NCI-H82 treated with DMSO at 0.1 percent for 48 hours (cell line): ENCODE measurements around the gene XCR1.
"Not testable (repeated sequence)": the region's sequence is repeated elsewhere in the genome, so short reads cannot be mapped to it uniquely, and the experiment has no call there.

Source experiments
- DNase-seq: peaks from one replicate; lab custom pipeline; 2025; ENCODE audit not compliant: unreplicated experiment; lab: John Stamatoyannopoulos, UW

XCR1 gene

DNA sequence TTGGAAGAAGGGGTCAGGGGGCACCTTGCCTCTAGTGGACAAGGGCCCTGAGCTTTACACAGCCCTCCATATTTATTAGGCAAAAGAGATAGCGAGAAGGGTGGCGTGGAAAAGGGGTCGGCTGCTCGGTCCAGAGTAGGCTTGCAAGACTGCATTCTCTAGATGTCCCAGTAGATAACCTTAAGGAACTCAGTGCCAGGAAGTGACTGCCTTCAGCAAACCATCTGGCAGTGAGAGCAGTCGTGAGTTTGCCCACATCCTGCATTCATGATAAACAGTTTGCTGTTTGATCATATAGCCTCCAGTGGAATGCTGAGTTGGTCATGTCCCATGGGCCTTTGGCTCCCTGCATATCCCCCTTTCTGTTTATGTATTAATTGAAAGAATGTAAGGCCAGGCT is 18.9 kb upstream of the XCR1 start:
- DNase-seq, result not testable (repeated sequence)

DNA sequence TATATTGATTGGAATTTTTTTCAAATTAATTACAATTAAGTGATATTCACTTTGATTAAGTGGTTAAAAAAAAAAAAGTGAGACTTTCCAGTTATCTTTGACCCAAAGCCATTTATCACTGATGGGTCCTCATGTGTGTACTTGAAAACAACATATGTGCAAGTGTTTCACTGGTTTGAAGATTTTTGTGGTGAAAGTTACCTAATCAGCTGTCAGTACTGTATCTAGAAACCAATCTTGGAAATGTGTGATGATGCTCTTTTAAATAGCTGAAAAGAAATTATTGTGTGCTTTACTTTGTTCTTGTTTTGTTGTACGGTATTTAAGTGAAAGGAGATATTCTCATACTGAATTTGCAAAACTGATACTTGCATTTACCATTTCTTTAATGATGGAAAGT is 11.6 kb upstream of the XCR1 start:
- DNase-seq, result no peak

DNA sequence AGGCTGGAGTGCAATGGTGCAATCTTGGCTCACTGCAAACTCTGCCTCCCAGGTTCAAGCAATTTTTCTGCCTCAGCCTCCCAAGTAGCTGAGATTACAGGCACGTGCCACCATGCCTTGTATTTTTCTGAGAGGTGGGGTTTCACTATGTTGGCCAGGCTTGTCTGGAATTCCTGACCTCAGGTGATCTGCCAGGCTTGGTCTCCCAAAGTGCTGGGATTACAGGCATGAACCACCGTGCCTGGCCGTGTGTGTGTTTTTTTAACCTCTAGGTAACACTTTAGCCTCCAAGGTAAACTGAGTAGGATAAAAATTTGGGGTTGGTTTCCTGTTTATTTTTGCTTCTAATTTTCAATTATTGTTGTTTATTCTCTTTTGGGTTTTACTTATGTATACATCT is 10.8 kb upstream of the XCR1 start:
- DNase-seq, result not testable (repeated sequence)

DNA sequence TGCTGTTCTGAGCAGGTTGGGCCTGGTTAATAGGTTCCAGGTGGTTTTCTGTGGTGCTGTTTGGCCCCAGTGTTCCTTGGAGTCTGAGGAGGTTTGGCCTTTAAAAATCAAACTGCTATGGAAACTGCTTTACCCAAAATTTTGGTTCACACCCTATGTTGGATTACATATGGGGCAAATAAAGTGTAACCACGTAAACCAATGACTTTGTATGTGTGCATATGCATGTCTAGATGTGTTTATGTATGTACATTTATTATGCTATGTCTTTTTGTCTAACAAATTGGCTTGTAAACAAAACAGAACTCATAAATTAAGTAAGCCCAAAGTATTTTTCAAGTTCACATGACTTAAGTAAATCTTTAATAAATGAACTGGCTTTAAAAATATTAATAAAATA is 8.9 kb upstream of the XCR1 start:
- DNase-seq, result no peak

DNA sequence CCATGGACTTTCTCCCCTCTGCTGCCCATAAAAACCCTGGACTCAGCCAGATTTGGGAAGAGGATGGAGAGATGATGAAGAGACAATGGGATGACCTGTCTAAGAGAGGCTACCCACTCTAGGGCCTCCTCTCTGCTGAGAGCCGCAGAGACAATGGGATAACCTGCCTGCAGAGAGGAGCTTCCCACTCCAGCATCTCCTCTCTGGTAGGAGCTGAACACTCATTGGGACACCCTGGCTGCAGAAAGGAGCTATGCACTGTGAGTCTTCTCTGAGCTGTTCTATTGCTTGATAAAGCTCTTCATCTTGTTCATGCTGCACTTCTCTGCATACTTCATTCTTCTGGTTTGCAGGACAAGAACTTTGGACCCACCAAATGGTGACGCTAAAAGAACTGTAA is 4.5 kb upstream of the XCR1 start:
- no peak for DNase-seq

DNA sequence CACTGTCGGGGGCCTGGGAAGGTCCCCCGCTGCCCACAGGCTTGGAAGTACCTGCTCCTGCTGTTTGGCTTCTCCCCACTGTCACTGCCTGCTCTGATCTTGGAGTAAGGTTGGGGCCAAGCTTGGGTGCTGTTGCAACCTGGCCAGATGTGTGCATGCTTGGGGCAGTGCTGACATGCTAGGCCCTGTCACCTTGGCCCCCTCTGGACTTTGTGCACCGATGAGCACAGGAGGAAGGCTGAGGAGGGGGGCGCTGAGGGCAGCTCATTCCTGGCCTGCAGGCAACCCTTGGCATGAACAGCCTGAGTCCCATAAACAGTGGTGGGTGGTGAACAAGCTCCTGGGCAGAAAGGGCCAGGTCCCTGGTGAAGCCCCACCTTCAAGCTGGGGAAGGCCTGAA is 4.0 kb upstream of the XCR1 start:
- no peak for DNase-seq

DNA sequence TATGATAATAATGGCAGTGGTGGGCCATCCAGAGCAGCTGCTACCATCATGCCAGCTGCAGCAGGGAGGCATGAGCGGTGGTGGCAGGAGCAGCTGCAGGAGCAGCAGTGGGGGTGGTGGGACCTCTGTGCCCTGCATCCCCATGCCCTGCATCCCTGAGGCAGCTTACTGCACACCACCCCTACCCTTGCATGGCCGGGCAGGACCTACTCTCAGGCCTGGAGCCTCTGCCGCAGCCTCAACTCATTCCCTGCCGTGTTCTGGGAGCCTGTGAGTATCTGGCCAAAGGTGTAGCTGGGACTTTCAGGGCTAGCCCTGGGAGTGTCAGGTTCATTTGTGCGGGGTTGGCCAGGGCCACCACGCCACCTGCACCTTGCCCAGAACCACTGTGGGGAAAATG is 3.3 kb upstream of the XCR1 start:
- DNase-seq, result no peak

DNA sequence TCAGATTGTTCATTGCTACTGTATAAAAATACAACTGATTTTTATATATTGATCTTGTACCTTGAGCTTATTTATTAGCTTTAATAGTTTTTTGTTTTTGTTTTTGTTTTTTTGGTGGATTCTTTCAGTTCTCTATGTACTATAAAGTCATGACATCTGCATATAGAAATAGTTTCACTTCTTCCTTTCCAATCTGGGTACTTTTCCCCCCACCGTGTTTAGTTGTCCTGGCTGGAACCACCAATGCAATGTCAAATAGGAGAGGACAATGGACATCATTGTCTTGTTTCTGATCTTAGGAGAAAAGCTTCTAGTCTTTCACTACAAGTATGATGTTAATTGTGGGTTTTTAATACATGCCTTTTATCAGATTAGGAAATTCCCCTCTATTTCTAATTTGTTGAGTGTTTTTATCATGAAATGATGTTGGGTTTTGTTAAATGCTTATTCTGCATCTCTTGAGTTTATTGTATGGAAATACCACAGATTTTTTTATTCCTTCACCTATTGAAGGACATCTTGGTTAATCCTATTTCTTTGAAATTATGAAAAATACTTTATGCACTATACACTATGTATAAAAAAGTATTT is 2.8 kb upstream of the XCR1 start:
- DNase-seq, result no peak

DNA sequence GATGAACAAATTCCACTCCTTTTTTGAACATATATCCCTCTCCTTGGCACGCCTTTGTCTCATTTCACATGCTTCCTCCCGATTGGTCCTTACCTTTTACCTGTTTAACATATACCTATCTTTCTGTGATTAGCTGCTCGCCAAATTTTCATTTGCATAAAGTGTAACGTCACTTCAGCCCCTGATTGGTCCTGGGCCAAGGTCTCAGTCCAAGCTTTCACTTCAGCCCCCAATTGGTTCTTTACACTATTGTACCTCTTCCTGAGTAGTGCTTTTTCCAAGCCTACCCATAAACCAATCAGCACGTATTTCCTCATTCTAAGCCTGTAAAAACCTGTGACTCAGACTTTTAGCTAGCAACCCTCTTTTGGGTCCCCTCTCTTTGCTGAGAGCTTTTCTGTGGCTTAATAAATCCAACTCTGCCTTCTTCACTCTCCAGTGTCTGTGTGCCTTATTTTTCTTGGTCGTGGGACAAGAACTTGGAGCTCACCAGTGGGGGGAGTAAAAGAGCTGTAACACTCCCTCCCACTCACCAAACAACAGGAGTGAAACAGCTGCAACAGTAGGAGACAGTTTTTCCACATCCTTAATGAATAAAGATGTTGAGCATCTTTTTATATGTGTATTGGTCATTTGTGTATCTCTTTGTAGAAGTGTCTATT is 584 bp upstream of the XCR1 start:
- DNase-seq, result no peak

DNA sequence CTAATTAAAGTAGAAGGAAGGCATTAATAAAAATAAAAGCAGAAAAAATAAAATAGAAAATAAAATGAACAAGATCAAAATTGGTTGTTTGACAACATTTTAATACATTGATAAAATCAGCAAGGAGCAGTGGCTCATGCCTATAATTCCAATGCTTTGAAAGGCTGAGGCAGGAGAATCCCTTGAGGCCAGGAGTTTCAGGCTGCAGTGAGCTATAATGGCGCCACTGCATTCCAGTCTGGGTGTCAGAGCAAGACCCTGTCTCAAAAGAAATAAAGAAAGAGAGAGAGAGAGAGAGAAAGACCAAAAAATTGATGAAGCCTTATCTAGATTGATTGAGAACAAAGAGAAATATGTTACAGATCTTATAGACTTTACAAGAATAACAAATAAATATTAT is 2.1 kb downstream of the XCR1 start:
- no peak for DNase-seq

DNA sequence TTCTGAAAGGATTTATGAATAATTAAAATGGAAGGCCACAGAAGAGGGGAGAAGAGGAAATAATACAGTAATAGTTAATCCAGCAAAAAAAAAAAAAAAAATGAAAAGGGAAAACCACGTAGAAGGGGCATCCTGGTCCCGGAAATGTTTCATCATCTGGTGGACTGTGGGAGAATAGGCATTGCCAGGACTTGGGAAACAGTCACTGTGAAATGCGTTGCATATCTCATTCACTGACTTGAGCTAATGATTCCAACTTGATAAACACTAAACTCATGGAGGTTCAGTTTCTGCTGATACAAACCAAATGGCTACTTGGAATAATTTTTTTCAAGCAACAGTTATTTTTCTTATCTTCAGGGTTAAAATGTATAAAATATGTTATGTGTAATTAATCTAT is 3.2 kb downstream of the XCR1 start:
- DNase-seq, result no peak

DNA sequence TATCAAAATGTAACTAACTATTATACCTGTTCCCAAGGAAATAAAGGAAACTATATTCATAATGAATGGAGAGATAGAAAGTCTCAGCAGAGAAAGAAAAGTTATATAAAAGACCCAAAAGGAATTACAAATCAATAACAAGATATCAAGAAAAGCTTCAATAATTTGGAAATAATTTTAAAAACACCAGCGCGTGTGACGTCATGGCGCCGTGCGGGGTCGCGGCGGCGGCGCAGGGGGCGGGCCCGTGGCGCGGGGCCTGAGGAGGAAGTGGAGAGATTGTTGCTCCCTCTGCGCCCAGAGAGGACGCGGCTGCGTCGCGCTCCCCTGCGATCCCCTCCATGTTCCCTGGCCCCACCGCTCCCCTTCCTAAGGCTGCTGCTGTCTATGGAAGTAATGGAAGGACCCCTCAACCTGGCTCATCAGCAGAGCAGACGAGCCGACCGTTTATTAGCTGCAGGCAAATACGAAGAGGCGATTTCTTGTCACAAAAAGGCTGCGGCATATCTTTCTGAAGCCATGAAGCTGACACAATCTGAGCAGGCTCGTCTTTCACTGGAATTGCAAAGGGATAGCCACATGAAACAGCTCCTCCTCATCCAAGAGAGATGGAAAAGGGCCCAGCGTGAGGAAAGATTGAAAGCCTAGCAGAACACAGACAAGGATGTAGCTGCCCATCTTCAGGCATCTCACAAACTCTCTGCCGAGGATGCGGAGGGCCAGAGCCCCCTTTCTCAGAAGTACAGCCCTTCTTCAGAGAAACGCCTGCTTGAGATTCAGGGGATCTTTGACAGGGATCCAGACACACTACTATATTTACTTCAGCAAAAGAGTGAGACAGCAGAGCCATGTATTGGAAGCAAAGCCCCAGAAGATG is 4.1 kb downstream of the XCR1 start:
- DNase-seq, result no peak

DNA sequence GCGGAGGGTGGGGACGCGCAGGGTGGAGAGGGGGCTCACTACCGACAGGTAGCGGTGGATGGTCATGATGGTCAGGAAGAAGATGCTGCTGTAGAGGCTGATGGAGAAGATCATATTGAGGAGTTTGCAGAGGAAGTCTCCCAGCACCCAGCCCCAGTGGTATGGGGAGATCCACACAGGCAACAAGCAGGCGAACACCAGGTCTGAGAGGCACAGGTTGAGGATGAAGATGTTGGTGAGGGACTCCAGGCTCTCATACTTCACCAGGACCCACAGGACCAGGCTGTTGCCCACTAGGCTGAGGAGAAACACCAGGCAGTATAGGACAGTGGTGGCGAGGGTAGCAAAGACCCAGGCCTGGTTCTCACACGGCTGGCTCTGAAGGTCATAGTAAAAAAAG is 5.8 kb downstream of the XCR1 start:
- no peak for DNase-seq

DNA sequence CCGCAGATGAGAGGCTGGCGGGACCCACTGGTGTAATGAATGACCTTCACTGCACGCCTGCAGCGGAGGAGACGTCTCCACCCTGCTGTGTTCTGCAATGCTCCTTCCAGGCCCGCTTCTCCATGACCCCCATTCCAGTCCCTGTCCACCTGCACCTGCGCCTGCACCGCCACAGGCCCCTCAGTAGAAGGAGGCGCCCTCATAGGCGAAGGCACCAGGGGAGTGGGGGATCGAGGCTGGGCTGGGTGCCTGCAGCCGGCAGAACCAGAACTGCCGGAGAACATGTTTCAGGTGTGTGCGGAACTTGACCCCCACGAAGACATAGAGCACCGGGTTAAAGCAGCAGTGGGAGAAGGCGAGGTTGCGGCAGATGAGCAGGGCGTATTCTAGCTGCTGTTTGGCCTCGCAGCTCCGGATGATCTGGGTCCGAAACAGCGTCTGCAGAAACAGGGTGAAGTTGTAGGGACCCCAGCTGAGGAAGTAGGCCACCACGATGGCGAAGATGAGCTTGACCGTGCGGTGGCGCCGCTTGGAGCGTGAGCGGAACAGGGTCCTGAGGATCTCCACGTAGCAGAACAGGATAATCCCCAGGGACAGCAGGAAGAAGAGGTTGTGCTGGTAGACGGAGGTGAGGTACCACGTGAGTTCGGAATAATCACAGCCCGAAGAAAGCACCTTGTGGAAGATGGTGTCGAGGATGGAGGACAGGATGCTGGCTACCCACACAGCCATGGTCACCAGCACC is 6.3 kb downstream of the XCR1 start:
- no peak for DNase-seq

DNA sequence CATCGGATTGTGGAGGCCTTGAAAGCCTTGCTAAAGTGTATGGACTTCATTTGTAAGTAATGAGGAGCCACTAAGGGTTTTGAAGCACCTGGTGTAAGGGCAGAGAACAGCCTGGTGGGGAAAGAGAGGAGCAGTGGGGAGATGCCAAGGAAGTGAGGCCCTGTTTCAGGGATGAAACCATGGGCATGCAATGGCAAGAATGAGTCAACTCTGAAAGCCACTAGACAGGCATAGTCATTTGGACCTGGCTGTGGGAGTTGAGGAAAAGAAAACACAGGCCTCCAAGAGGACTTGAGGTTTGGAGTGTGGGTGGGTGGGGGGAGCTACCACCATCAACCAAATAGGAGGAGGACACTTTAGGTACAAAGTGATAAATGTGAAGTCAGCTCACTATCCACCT is 7.6 kb downstream of the XCR1 start:
- DNase-seq, result no peak

DNA sequence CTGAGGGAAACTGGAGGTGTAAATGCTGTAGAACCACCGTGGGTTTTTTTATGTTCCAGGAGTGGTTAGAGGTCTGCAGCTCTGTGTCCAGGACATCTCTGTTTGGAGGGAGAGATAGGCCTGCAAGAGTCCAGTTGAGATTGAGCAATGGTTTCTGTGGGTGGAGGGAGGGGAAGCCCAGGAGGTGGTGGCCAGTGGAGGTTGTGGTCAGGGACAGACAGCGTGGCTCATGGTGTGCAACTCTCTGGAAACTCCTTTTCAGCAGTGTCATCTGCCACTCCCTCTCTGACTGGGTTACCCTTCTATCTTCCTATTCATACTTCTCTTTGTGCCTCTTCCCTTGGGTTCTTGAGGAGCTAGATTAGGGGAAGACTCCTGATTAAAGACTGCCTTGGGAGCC is 9.6 kb downstream of the XCR1 start:
- no peak for DNase-seq

DNA sequence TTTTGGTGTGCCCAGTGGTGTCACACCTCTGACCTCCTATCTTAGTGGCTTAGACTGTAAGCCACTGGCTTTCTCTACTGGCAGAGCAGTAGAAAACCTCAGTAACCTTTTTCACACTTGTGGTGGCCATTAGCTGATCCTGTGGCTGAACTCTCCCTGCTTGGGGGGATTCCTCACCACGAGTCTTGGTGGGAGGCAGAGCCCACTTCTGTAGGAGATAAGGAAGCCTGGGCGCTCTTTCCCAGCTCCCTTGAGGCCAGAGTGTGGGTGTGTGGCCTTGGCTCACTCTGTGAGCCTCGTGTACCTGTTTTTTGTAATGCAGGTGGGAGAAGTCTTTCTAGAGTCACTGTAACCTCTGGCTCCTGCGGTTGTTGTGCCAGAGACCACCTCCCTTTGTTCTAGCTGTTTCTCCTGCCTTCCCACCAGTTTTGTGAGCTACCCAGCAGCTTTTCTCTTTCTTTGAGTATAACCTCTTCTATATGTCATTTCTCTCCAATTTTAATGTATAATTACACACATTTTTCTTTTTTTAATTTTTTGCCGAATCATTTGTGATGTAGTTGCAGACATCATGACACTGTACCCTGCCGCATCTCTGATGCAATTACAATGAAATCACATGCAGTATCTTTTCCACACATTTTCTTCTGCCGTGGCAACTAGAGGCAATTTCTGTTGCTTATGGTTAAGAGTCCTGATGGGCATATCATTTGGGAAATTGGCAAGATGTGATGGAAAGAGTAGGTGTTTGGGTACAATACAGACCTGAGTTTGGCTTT is 13.8 kb downstream of the XCR1 start:
- no peak for DNase-seq

DNA sequence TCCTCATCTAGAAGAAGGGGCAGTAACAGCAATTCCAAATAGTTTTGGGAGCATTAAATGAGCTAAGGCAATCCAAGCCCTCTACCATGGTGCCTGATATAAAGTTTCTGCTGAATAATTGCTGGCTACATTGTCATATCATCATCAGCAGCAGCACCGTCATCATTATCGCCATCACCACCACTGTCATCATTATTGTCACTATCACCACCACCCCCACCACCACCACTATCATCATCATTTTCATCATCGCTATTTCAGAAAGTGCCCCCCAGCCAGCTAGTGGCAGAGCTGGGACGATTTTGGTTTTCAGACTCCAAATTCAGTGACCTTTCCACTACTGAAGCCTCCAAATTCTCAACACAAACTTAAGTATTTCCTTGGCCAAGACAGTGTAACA is 15.0 kb downstream of the XCR1 start:
- no peak for DNase-seq

DNA sequence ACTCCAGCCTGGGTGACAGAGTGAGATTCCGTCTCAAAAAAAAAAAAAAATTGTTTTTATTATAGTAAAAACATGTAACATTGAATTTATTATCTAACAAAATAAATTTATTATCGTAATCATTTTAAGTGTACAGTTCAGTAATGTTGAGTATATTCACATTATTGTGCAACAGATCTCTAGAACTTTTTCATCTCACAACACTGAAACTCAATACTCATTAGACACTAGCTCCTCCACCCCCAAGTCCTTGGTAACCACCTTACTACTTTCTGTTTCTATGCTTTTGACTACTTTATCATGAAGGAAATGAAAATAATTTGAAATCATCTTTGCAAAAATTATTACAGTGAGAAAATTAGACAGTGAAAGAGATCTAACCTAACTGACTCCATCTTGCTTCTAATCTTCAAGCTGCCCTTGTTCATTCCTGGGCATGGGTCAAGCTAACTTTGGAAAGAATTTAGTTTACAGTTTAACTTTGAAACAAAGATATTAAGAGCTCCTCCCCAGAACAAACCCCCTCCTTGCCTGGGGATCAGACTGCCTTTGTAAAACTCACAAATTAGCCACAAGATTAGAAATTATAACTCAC is 16.7 kb downstream of the XCR1 start:
- no peak for DNase-seq

DNA sequence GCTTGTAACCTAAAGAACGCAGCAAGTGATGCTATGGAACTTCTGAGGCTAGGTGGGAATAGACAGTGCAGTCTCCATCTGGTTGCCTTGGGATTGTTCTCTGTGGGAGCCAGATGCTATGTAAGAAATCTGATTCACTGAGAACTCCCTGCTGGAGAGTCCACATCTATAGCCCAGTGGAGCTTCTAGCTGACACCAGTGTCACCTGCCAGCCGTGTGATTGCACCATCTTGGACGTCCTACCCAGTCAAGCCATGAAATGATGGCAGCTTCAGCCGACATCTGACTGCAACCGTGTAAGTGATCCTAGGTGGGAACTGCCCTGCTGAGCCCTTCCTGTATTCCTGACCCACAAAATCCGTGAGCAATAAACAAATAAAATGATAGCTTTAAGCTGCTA is 19.2 kb downstream of the XCR1 start:
- DNase-seq, result no peak

DNA sequence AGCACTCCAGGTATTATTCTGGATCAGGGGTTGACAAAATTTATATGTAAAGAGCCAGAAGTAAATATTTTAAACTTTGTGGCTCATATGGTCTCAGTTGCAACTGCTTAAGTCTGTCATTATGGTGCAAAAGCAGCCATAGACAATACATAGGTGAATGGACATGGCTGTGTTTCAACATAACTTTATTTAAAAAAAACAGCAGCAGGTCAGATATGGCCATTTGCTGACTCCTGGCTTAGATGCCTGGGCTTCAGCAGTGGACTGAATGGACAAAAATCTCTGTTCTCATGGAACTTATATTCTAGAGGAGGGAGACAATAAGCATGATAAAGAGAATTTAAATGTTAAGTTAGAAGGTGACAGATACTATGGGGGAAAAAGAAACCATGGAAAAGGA is 20.0 kb downstream of the XCR1 start:
- DNase-seq, result no peak
